GM18870 (cell line): ENCODE measurements around the gene TBX1.
"Not testable (repeated sequence)": the region's sequence is repeated elsewhere in the genome, so short reads cannot be mapped to it uniquely, and the experiment has no call there.

Experiments
- ATAC-seq: cut with Tn5 transposase; IDR thresholded peaks from one replicate; pipeline ENCODE4 v1.9.1; 2021; ENCODE audit warnings: moderate library complexity; ENCODE audit not compliant: unreplicated experiment

The TBX1 gene

DNA sequence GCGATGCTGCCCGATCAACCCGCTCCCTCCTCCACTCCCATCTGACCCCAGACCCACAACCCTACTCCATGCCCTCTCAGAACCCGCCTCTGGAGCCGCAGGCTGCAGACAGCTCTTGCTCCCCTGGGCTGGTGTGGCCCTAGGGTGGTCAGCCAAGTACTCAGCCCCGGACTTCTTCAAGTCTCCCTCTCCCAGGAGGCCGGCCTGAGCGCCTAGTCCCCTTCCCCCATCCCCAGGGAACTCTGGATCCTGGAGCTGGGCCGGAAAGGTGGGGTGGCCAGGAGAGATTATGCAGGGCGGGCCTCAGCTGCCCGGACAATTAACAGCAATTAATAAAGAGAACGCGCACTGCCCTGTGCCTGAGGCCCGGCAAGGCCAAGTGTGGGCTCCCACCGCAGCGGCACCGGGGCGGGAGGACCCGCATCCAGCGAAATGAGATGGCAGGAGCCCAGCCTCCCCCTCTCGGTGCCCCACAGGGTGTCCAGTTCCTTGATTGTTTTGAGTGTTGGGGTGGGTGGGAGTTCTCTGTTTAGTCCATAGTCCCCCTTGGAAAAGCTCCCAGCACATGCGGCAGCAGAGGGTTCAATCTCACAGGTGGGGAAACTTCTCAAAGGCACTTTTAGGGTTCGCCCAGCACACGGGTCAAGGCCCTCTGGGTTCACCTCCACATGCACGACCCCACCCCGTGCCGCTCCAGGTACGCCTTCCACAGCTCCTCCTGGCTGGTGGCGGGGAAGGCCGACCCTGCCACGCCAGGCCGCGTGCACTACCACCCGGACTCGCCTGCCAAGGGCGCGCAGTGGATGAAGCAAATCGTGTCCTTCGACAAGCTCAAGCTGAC, 3.1 kb downstream of the TBX1 start:
- no peak for ATAC-seq

DNA sequence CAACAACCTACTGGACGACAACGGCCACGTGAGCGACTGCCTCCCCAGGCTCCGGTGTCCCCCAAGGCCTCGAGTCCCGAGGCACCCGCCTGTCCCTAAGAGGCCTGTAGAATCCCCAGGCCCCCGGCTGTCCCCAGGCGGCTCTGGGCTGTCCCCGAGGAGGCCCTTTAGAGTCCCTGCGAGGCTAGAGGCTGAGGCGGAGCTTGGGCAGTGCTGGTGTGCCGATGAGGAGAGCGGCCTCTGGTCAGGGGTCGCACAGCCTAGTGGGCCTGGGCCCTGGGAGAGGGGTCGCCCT, 3.7 kb downstream of the TBX1 start:
- no peak for ATAC-seq

DNA sequence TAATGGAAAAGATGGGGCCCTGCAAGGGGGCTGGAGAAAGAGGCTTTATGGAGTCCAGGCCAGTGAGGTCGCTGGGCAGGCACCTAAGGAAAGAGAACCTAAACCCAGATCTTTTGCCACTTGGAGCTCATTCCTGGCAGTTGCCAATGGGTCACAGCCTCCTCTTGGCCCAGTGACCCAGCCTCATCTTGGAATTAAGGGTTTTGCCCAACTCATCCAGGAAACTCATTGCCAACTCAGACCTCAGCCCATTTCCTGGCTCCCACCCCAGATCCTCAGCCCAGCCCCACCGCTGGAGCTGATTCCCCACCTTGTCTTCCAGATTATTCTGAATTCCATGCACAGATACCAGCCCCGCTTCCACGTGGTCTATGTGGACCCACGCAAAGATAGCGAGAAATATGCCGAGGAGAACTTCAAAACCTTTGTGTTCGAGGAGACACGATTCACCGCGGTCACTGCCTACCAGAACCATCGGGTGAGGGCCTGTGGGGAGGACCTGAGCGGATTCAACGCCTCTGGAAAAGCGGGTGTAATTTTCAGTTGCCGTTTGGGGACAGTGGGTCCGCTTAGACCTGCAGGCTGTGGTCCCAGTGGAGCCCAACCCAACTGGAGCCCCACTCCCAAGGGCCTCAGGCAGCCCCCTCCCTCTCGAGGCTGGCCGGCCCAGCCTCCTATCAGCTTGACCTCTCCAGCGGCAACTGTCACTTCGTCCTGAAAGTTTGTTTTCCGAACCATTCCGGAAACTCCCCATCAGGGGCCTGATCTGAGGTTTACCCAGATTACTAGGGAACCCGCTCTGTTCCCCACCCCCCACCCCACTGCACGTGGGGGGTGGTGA, 4.3 kb downstream of the TBX1 start:
- no peak for ATAC-seq

- no peak for ATAC-seq
These were observed 5.1 kb downstream of the TBX1 start for GRCh38 chr22:19765477-19766239.

DNA sequence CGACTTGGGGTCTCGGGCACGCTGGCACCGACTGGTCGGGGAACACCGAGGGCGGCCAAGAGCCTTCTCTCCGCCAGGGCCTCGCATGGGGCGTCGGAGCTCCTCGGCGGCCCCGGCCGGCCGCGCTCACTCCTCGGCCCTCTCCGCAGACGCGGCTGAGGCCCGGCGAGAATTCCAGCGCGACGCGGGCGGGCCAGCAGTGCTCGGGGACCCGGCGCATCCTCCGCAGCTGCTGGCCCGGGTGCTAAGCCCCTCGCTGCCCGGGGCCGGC, 5.6 kb downstream of the TBX1 start:
- ATAC-seq = no peak

DNA sequence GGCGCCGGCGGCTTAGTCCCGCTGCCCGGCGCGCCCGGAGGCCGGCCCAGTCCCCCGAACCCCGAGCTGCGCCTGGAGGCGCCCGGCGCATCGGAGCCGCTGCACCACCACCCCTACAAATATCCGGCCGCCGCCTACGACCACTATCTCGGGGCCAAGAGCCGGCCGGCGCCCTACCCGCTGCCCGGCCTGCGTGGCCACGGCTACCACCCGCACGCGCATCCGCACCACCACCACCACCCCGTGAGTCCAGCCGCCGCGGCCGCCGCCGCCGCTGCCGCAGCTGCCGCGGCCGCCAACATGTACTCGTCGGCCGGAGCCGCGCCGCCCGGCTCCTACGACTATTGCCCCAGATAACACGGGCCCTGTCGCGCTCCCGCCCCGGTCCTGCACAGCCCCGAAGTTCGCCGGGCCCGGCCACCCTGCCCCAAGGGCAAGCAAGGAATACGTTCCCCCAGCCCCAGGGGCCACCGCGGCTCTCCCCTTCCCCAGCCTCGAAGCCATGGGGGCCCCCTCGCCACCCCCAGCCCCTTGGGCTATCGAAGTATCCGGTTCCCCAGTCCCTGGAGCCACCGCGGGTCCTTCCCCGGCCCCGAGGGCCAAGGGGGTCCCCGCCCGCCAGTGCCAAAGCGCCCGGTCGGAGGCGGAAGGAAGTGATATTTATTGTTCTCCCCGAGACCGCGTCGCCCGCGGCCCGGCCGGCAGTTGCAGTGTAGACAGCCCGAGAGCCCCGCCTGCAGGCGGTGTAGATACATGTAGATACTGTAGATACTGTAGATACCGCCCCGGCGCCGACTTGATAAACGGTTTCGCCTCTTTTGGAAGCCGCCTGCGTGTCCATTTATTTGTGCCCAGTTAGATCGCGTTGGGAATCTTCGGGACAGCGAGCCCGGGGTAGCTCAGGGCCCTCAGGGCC, 6.2 kb downstream of the TBX1 start:
- ATAC-seq = no peak

GRCh38 chr22:19767427-19768341, 7.1 kb downstream of the TBX1 start:
- ATAC-seq = no peak

DNA sequence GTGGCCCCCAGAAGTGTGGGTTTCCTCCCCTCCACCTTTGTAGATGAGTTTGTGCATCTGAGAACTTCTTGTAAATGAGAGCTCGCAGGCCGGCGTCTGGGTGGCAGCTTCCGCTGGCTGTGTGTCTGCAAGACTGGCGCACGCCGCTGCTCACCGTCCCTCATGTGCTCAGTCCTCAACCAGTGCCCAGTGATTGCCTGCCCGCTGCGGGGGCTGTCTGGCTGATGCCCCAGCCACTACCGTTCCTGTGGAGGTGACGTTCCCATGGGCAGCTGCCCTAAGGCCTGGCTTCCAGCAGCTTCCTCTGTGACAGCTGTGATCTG, 8.8 kb downstream of the TBX1 start:
- no peak for ATAC-seq

DNA sequence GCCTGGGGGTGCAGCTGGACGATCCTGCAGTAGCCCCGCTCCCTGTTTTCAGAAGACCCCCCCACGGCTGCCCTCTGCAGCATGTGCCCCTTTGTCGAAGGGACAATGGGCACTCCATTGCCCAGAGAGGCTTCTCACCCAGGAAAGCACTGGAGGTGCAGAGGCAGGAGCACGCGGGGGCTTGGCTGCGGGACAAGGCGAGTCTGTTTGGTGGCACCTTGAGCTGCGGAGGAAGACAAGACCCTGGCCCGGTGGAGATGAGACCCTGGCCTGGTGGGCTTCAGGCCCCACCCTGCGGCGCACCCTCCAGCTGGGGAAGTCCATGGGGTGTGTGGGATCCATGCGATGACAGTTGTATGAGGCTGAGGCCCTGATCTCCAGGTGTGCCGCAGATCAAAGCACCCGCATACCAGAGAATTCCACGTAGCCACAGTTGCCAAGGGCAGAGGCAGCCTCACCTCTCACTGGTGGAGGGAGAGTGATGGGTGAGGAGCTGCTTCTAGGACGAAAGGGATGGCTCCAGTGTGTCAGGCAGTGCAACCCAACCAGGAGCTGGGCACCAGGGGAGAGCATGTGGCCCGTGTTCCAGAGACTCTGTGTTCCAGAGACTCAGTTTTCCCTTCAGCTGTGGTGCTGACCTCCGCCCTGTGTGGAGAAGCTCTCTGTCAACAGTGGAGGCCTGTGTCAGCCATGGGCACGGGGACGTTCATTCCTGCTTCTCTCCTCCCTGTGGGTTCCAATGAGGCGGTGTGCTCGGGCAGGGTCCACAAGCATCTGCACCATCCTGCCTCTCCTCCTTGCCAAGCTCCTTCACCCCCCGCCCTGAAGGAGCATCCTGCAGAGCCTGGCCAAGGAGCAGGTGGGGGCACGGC, 10.0 kb downstream of the TBX1 start:
- ATAC-seq = no peak

- no peak for ATAC-seq
These were observed 11.8 kb downstream of the TBX1 start for GRCh38 chr22:19772422-19772672.

GRCh38 chr22:19772673-19773469, 12.3 kb downstream of the TBX1 start:
- no peak for ATAC-seq

DNA sequence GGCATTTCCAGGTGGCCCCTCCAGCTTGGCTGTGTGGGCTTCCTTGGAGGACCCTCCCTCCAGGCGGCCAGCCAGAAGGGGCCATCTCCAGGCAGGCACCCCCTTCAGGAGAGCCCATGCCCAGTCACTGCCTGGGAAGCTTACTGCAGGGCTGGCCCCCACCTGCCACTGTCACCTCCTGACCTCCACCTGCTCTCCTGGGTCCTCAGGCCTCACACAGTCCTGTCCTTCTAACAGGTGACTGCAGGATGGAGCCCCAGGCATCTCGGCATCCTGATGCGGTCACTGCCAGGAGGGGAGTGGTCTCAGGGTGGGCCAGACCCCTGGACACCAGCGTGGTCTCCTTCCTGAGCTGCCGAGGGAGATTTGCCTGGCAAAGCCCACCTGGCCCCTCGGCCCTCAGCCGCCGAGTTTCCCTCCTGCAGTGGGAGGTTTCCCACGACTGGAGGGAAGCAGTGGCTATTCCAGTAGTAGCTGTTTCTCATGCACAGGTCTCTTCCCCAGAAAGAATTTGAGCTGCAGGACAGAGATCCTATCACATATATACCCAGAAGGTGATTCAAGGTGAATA, 13.0 kb downstream of the TBX1 start:
- ATAC-seq = no peak

DNA sequence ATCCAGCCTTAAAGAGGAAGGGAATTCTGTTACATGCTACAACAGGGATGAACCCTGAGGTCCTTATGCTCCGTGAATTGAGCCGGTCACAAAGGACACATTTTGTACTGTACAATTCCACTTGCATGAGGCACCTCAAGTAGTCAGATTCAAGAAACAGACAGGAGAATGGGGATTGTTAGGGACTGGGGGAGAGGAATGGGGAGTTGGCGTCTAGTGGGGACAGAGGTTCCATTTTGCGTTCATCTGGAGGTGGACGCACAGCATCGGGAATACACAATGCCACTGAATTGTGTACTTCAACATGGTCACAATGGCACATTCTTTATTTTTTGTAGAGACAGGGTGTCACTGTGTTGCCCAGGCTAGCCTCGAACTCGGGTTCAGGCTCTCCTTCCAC, 14.1 kb downstream of the TBX1 start:
- ATAC-seq = no peak

DNA sequence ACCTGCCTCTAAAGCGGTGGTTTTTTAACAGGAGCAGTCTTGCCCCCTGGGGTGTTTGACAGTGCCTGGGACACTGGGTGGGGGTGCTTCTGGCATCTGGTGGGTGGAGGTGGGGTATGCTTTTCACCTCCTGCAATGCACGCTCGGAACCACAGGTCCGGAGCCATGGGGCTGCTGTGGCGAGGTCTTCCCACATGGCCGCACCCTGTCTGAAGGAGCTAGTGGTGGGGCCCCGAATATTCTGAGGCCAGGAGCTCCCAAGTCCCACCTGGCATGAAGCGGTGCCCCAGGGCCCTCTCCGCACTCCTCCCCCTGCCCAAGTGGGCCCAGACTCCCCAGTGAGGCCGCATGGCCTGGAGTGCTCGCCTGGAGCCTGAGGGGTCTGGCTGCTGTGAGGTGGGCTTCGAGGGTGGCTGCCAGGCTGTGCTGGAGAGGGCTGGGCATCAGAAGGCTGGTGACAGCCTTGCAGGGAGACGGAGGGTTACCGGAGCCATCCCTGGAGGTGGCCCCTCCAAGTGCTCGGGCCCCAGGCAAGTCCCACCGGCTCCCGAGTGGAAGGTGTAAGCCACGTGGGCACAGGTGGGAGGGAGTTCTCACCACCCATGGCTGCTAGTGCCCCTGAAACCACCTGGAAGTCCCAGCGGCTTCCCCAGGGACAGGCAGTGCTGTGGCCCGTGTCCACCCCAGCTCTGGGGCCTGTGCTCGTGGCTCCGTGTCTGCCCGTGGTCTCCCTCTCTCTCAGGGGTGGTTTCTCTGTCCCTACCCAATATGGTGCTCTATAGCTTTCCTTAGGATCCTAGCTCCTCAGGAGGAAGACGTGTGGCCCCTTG, 15.1 kb downstream of the TBX1 start:
- ATAC-seq = no peak

- no peak for ATAC-seq
These were observed 16.0 kb downstream of the TBX1 start for GRCh38 chr22:19776433-19777031.

- not testable (repeated sequence) for ATAC-seq
These were observed 16.6 kb downstream of the TBX1 start for GRCh38 chr22:19777192-19777591.

DNA sequence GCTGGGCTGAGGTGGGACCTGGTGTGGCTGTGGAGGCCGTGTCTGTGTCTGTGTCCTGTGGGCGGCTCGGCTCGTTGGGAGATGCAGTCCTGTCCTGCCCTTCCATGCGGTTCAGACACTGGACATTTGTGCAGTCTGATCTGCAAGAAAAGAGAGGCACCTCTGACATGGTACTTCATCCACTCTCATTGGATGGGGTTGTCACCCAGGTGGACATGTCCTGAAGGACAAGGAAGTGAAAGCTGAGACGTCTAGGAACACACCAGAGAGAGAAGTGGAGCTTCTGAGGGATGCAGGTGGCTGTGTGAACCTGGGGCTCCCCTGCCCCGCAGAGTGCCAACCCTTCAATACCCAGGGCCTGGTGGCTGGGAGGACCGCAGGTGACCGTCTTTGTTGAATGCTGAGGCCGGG, 18.4 kb downstream of the TBX1 start:
- no peak for ATAC-seq
